NCI-H128 (cell line): Measurements from ENCODE around the gene FMO2.

Experiments used
- DNase-seq: peaks from one replicate; lab custom pipeline; 2025; ENCODE audit not compliant: unreplicated experiment; lab: John Stamatoyannopoulos, UW

The FMO2 gene

DNA sequence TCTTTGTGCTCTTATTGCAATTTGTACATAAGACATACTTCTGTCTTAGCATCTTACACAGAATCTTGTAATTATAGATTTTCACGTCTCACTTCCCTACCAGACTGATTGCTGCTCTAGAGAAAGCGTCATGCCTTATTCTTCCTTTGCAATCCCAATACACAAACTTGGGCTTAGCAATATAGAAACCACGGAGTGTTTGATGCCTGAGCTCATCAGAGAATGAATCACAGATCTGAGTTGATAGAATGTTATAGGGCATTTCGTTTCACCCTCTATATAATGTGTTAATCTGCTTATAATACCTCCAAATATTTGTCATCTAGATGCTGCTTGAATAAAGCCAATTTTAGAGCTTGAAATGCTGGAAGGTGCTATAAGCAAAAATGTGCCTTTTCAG lies 69.8 kb downstream of the FMO2 start:
- DNase-seq, result no peak

- DNase-seq, result no peak
Measured at GRCh38 chr1:171256940-171257606, 72.0 kb downstream of the FMO2 start.

- DNase-seq, result no peak
Measured at GRCh38 chr1:171257607-171258076, 72.5 kb downstream of the FMO2 start.

GRCh38 chr1:171258429-171258828 lies 73.3 kb downstream of the FMO2 start:
- no peak for DNase-seq

- no peak for DNase-seq
Measured at GRCh38 chr1:171258943-171259342, 73.8 kb downstream of the FMO2 start.
